ENCODE results near the gene NCAM2.
A peak's percentile ranks its signal among the peaks of the same experiment; 100 is the strongest.

Gene NCAM2

GRCh38 chr21:21436012-21436534 lies 437.9 kb downstream of the NCAM2 start:
- no peak for DNase-seq (ENCODE audit: low read depth in 1 of 2, low spot score in 1 of 2)
- no peak for TF ChIP-seq JUND (IDR thresholded peaks at IDR 0.05; ENCODE audit: low read depth)
- in situ Hi-C loops (cut with HindIII; ENCODE audit: low pct_unique_long_range_greater_than_20kb, low sequenced_read_pairs), result no loop called here

DNA sequence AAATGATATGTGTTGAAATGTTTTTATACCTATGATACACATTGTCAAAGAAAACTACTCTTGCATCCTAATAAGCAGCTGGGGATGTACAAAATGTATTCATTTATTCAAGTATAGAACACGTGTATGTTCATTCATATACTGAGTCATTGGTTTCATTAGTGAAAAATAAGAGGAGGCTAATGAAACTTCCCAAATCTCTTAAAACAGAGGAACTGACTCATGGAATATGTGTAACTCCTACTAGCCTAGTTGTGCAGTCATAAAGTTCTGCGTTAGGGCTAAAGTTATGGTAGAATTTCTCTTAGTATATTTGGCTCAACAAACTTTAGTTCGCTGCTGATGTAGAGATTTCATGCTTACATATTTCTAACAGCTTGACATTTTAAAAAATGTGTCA lies 441.6 kb downstream of the NCAM2 start:
- no peak for TF ChIP-seq JUND (IDR thresholded peaks at IDR 0.05; ENCODE audit: low read depth)
- DNase-seq (ENCODE audit: low read depth in 1 of 2, low spot score in 1 of 2), result no peak
- in situ Hi-C loops (cut with HindIII; ENCODE audit: low pct_unique_long_range_greater_than_20kb, low sequenced_read_pairs), result no loop called here

DNA sequence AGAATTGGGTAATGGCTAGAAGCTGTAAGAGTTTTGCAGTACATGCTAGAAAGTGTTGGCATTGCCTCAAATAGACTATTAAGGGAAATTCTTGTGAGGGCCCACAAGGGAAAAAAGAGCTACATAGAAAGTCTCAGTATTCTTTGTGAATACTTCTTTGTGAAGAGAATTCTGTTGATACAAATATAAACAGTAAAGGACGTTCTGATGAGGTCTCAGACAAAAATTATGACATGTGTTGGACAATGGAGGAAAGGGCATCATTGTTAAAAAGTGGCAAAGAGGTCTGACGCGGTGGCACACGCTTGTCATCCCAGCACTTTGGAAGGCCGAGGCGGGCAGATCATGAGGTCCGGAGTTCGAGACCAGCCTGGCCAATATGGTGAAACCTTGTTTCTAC lies 458.9 kb downstream of the NCAM2 start:
- no peak for TF ChIP-seq JUND (IDR thresholded peaks at IDR 0.05; ENCODE audit: low read depth)
- no peak for DNase-seq (ENCODE audit: low read depth in 1 of 2, low spot score in 1 of 2)
- in situ Hi-C loops (cut with HindIII; ENCODE audit: low pct_unique_long_range_greater_than_20kb, low sequenced_read_pairs), result no loop called here

DNA sequence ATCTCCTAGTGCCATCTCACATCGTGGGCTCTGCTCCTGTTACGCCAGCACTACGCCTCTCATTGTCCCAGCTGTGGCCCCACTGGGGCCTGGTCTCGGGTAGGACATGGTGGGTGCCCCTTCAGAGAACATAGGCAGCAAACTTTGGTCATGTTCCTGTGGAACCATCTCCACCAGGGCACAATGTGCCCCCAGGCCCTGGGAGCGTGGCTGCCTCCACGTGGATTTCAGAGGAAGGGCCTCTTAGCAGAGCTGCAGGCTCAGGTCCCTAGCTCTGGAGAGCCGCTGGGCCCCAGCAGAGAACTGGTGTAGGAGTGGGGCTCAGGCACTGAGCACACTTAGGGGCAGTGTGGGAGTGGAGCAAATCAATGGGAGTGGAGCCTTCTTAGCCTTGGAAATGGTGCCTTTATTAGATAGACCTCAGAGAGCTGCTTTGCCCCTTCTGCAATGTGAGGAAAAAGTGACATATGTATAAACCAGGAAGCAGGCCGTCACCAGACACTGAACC lies 460.0 kb downstream of the NCAM2 start:
- no peak for DNase-seq (ENCODE audit: low read depth in 1 of 2, low spot score in 1 of 2)
- TF ChIP-seq JUND (IDR thresholded peaks at IDR 0.05; ENCODE audit: low read depth), result no peak
- in situ Hi-C loops (cut with HindIII; ENCODE audit: low pct_unique_long_range_greater_than_20kb, low sequenced_read_pairs), result no loop called here

GRCh38 chr21:21460979-21461378 lies 462.8 kb downstream of the NCAM2 start:
- DNase-seq (ENCODE audit: low read depth in 1 of 2, low spot score in 1 of 2), result no peak
- no peak for TF ChIP-seq JUND (IDR thresholded peaks at IDR 0.05; ENCODE audit: low read depth)
- in situ Hi-C loops (cut with HindIII; ENCODE audit: low pct_unique_long_range_greater_than_20kb, low sequenced_read_pairs), result no loop called here

DNA sequence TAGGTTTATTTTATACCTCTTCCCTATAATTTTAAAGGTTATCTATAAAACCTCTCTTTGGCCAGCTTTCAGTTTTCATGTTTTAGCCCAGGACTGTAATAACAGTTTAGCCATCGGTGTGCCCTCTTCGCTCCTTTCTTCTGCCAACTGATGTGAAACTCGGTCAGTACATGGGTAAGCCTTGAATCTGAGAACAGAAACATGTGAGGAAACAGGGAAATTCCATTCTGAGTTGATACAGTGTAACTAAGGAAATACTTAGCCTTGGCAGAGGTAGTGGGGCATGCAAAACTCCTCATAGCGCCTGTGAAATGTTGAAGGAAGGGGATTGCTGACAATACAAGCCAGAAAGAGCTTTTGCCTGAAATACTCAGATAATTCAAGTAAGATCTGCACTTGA lies 465.2 kb downstream of the NCAM2 start:
- TF ChIP-seq JUND (IDR thresholded peaks at IDR 0.05; ENCODE audit: low read depth), result no peak
- in situ Hi-C loops (cut with HindIII; ENCODE audit: low pct_unique_long_range_greater_than_20kb, low sequenced_read_pairs), result no loop called here
- DNase-seq (ENCODE audit: low read depth in 1 of 2, low spot score in 1 of 2), result no peak

GRCh38 chr21:21464684-21465083 lies 466.5 kb downstream of the NCAM2 start:
- no peak for DNase-seq (ENCODE audit: low read depth in 1 of 2, low spot score in 1 of 2)
- TF ChIP-seq JUND (IDR thresholded peaks at IDR 0.05; ENCODE audit: low read depth), result no peak
- in situ Hi-C loops (cut with HindIII; ENCODE audit: low pct_unique_long_range_greater_than_20kb, low sequenced_read_pairs), result no loop called here

GRCh38 chr21:21466752-21467151 lies 468.5 kb downstream of the NCAM2 start:
- DNase-seq (ENCODE audit: low read depth in 1 of 2, low spot score in 1 of 2), result no peak
- in situ Hi-C loops (cut with HindIII; ENCODE audit: low pct_unique_long_range_greater_than_20kb, low sequenced_read_pairs), result no loop called here
- no peak for TF ChIP-seq JUND (IDR thresholded peaks at IDR 0.05; ENCODE audit: low read depth)

GRCh38 chr21:21468003-21468402 lies 469.8 kb downstream of the NCAM2 start:
- TF ChIP-seq JUND (IDR thresholded peaks at IDR 0.05; ENCODE audit: low read depth), result no peak
- in situ Hi-C loops (cut with HindIII; ENCODE audit: low pct_unique_long_range_greater_than_20kb, low sequenced_read_pairs), result no loop called here
- DNase-seq (ENCODE audit: low read depth in 1 of 2, low spot score in 1 of 2), result no peak

GRCh38 chr21:21481239-21481638 lies 483.0 kb downstream of the NCAM2 start:
- in situ Hi-C loops (cut with HindIII; ENCODE audit: low pct_unique_long_range_greater_than_20kb, low sequenced_read_pairs), result no loop called here
- no peak for TF ChIP-seq JUND (IDR thresholded peaks at IDR 0.05; ENCODE audit: low read depth)
- DNase-seq (ENCODE audit: low read depth in 1 of 2, low spot score in 1 of 2), result no peak

DNA sequence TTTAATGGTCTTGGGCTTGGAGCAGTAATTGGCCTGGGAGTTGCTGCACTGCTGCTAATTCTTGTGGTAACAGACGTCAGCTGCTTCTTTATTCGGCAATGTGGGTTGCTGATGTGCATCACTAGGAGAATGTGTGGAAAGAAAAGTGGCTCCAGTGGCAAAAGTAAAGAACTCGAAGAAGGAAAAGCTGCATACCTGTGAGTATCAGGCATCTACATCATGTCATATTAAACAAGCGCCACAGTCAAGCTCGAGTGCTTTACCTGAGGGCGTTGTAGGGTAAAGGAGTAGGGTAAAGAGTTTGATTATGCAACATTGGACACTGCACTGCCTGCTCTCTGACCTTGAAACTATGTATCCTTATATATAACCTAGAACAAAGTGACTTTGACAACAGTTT lies 510.6 kb downstream of the NCAM2 start:
- in situ Hi-C loops (cut with HindIII; ENCODE audit: low pct_unique_long_range_greater_than_20kb, low sequenced_read_pairs), result no loop called here
- DNase-seq (ENCODE audit: low read depth in 1 of 2, low spot score in 1 of 2), result peak in 1 of 2 experiments; percentile 69
- TF ChIP-seq JUND (IDR thresholded peaks at IDR 0.05; ENCODE audit: low read depth), result no peak

- DNase-seq (ENCODE audit: low read depth in 1 of 2, low spot score in 1 of 2), result no peak
- in situ Hi-C loops (cut with HindIII; ENCODE audit: low pct_unique_long_range_greater_than_20kb, low sequenced_read_pairs), result no loop called here
- TF ChIP-seq JUND (IDR thresholded peaks at IDR 0.05; ENCODE audit: low read depth), result no peak
Measured at GRCh38 chr21:21530680-21531079, 532.5 kb downstream of the NCAM2 start.

- no peak for TF ChIP-seq JUND (IDR thresholded peaks at IDR 0.05; ENCODE audit: low read depth)
- in situ Hi-C loops (cut with HindIII; ENCODE audit: low pct_unique_long_range_greater_than_20kb, low sequenced_read_pairs), result no loop called here
- DNase-seq (ENCODE audit: low read depth in 1 of 2, low spot score in 1 of 2), result no peak
Measured at GRCh38 chr21:21547368-21547953, 549.3 kb downstream of the NCAM2 start.
